K562 (cell line): ENCODE measurements around the gene AQP1.

ENCODE experiments used
- HDAC2 ChIP-seq: fragments of 450-650 bp; IDR thresholded peaks from 2 replicates; pipeline ENCODE4 v1.6.1; 2016; ENCODE audit warnings: mild to moderate bottlenecking
- HNRNPL ChIP-seq: fragments of 200-400 bp; formaldehyde crosslinking; IDR thresholded peaks from 2 replicates; pipeline ENCODE4 v1.6.1; 2017; ENCODE audit warnings: low read depth, mild to moderate bottlenecking, low read length
- POLR2A ChIP-seq: fragments of 450-650 bp; conservative IDR thresholded peaks from 2 replicates; pipeline ENCODE4 v1.6.1; 2016
- SP1 ChIP-seq: sonication (generic); formaldehyde crosslinking; IDR thresholded peaks from 2 replicates; pipeline ENCODE4 v1.8.1; 2022; ENCODE audit warnings: mild to moderate bottlenecking, missing genetic modification reagents
- ZBTB26 ChIP-seq: fragments of 450-650 bp; formaldehyde crosslinking; IDR thresholded peaks from 2 replicates; pipeline ENCODE4 v1.4.0; 2022; ENCODE audit warnings: missing genetic modification characterization
- TF ChIP-seq, protein P1 (sequence below): fragments of 150-350 bp; IDR thresholded peaks from 2 replicates; pipeline ENCODE4 v1.6.1; 2014; ENCODE audit warnings: low read depth, mild to moderate bottlenecking, low read length, borderline replicate concordance

DNA sequence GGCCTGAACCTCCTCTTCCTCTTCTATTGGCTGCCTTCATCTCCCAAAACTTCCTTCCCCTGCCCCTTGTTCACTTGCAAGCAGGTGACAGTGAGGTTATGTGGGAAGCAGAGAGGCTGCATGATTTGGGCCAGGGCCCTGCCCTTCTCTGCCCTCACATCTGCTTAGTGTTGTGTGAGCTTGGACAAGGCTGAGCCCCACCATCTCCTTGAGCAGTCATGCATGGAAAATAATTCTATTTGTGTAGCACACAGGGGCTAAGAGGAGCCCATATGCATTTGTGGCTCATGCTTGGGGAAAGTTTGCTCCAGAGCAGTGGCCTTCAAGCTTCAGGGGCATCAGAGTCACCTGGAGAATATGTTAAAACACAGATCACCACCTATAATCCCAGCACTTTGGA, 26.8 kb upstream of the AQP1 start:
- no peak for TF ChIP-seq POLR2A
- no peak for TF ChIP-seq ZBTB26 (CRISPR knock-in tag)
- no peak for TF ChIP-seq HNRNPL
- no peak for TF ChIP-seq SP1 (CRISPR knock-in tag)
- TF ChIP-seq, protein P1, sequence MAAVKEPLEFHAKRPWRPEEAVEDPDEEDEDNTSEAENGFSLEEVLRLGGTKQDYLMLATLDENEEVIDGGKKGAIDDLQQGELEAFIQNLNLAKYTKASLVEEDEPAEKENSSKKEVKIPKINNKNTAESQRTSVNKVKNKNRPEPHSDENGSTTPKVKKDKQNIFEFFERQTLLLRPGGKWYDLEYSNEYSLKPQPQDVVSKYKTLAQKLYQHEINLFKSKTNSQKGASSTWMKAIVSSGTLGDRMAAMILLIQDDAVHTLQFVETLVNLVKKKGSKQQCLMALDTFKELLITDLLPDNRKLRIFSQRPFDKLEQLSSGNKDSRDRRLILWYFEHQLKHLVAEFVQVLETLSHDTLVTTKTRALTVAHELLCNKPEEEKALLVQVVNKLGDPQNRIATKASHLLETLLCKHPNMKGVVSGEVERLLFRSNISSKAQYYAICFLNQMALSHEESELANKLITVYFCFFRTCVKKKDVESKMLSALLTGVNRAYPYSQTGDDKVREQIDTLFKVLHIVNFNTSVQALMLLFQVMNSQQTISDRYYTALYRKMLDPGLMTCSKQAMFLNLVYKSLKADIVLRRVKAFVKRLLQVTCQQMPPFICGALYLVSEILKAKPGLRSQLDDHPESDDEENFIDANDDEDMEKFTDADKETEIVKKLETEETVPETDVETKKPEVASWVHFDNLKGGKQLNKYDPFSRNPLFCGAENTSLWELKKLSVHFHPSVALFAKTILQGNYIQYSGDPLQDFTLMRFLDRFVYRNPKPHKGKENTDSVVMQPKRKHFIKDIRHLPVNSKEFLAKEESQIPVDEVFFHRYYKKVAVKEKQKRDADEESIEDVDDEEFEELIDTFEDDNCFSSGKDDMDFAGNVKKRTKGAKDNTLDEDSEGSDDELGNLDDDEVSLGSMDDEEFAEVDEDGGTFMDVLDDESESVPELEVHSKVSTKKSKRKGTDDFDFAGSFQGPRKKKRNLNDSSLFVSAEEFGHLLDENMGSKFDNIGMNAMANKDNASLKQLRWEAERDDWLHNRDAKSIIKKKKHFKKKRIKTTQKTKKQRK, result no peak
- TF ChIP-seq HDAC2, result no peak
